Dermis microvascular lymphatic vessel endothelial cell (primary cell): ENCODE results near the gene TRDN. TPM values are rescaled to one million over a fixed set of nuclear protein-coding genes. Genes with fewer than 3 reads are reported as not detected.
"Not testable (repeated sequence)": the region's sequence is repeated elsewhere in the genome, so short reads cannot be mapped to it uniquely, and the experiment has no call there.

ENCODE experiments used
- DNase-seq, 2 donors: peaks; one replicate each; pipeline versions ENCODE4 v3.0.0 to v3.0.0-alpha.2; 2010; ENCODE audit warnings: low read depth in 2 of 2
- total RNA-seq: library from RNA; depleted of rRNA; stranded (reverse); fragments of >200 nt; gene quantifications from 2 replicates; pipeline ENCODE4 v1.2.1, GENCODE V29; 2014

The TRDN gene
- total RNA-seq, 1 donor from 2014 or later: not detected

DNA sequence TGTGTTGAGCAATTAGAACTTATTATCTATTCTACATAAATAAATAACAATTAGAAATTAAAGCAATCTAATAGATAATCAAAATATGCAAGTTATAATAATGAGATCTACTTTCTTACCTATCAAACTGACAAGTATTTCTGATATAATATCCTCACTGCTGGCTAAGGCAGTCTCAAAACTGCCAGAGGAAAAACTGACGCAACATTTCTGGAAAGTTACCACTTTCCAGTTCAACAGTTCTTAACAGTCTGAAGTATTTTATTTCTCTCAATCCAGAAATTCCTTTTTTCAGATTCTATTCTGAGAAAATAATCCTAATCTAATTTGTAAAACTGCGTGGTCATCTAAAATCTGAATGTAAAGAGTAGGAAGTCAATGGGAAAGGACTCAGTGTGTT is 121.0 kb downstream of the TRDN start:
- no peak for DNase-seq

DNA sequence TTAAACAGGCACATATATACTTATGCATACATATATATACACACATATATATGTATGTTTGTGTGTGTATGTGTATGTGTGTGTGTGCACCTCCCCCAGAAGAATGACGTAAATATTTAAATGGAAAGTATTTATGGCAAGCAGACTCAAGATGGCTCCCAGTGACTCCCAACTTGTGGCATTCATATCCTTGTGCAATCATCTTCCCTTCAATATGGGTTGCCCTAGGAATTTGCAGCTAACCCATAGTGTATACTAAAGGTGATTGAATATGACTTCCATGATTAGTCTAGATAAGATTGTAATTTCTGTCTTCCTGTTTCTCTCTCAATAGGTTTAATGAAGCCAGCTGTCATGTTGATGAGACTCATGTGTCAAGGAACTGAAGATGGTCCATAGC is 127.6 kb downstream of the TRDN start:
- no peak for DNase-seq

DNA sequence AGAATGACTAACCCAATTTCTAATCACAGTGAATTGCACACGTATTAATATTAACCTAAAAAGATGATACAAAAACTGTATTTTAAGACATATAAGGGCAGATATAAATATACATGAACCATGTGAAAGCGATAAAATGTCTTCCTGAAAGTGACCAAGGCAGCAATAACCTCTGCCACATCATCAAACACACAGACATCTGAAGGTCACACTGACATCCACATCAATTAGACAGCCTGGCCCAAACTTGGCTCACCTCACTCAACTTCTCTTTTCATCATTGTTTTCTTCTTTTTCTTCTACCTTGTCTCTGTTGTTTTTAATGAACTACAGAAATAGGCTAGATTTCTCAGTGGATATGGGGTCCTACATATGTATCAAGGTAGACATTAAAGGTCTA is 128.5 kb downstream of the TRDN start:
- no peak for DNase-seq

DNA sequence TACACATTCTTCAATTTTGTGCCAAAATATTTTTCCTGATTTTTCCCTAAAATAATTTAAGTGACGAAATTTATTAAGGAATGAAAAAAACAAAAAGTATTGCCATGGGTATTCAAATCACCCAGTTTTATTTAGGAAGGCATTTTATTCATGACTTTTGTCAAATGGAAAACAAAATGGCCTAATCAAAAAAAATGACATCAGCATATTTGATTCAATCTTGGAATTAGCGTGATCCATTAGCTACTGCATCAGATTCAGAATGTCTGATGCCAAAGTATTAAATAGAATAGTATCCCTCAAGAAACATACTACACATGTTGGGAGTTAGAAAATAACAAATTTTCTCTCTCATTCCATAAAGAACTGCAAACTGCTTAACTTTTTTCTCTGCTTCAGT is 129.2 kb downstream of the TRDN start:
- DNase-seq: no peak

DNA sequence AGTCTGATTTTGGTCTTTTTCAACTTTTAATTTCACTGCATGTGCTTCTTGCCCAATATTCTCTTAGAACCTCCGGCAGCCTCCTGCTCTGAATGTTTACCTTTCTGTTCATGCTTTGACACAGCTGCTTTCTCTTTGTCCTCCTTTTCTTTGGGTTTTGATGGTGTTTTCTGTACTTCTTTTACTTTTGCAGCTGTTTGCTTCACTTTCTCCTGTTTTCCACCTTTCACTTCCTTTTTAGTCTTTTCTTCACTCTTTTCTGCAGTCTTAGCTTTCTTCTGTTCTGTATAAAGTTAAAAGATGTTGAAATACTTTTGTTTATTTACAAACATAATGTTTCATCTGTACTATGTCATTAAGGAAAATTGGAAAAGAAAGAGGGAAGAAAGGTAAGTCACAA is 133.1 kb downstream of the TRDN start:
- DNase-seq: no peak

DNA sequence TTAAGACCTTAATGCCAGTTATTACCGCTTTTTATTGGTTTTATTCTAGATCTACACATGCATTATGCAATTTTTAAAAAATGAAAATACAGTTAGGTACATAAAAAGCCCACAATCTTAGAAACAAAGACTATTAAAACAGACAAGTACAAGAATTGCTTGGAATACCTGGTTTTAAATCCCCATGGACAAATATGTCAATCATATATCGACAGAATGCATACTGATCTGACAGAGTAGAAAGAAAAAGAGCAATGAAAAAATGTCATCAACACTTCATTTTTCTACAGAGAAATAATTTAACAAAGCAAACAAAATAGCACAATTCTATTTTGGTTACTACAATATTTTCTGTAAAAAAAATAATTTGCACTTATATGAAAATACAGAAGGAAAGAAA is 139.7 kb downstream of the TRDN start:
- DNase-seq: no peak

DNA sequence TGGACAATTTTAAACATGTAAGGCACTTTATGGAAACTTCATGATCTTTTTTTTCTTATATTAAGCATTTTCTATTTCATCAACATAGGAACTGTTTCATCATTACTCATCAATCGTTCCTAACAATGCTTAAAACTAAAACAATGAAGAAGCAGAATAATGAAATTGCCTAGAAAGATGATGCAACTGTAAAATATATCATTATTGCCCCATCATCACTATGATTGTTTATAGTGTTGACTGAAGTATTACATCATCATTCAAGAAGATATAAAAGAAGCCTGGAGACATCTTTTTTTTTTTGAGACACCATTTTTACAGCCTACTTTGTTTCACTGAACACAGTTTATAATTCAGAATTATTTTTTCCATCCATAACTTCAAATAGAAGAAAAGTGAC is 147.2 kb downstream of the TRDN start:
- DNase-seq: no peak

DNA sequence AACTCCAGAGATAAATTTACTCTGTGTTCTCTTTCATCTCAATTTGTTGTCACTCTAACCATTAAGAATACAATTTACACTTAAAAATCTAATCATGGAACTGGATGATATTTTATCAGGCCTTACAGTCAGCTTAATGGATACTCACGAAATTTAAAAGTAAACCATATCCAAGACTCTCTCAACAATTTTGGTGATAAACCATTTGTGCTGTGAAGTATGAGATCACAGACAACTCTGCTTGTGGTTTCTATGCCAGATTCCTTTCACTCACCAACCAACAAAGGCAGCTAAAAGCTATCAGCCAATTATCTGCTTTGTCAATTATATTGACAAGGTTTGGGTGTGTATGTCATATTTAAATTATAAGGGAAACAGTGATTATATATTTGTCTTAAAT is 155.8 kb downstream of the TRDN start:
- DNase-seq: no peak

DNA sequence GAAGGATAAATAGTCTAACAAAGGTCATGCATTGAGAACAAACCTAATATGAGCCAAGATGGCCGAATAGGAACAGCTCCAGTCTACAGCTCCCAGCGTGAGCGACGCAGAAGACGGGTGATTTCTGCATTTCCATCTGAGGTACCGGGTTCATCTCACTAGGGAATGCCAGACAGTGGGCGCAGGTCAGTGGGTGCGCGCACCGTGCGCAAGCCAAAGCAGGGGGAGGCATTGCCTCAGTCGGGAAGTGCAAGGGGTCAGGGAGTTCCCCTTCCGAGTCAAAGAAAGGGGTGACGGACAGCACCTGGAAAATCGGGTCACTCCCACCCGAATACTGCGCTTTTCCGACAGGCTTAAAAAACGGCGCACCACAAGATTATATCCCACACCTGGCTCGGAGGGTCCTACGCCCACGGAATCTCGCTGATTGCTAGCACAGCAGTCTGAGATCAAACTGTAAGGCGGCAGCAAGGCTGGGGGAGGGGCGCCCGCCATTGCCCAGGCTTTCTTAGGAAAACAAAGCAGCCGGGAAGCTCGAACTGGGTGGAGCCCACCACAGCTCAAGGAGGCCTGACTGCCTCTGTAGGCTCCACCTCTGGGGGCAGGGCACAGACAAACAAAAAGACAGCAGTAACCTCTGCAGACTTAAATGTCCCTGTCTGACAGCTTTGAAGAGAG is 164.6 kb downstream of the TRDN start:
- not testable (repeated sequence) for DNase-seq

DNA sequence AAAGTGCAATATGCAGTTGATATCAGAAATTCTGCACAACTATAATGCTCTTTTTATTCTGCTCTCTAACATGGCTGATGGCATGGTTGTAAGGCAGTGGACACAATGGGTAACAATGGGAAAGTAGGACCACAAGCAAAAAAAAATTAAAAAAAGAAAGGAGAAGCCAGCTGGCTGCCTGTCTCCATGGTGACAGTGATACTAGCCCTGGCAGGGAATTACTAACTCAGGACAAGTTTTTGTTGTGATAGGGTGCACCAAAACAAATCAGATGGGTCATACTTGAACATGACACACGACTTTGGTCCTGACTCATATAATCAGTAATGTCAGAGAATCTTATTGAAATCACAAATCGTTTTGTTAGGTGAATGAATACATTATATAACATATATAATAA is 169.4 kb downstream of the TRDN start:
- DNase-seq: no peak

DNA sequence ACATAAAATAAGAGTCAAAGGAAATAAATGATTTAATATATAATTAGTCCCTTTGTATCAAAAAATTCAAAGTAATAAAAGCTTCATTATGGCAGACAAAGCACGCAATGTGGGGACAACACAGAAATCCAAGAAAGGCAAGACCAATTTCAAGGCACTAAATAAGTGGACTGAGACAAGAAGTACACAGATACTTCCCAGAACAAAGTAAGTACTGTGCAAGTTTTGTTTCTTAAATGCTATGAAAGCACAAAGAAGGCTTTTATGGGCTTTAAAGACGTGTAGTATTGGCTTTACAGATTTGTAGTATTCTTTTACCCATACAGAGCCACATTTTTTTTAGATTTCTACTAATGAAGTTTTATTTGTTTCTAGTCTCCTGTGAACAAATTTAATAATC is 174.6 kb downstream of the TRDN start:
- no peak for DNase-seq

DNA sequence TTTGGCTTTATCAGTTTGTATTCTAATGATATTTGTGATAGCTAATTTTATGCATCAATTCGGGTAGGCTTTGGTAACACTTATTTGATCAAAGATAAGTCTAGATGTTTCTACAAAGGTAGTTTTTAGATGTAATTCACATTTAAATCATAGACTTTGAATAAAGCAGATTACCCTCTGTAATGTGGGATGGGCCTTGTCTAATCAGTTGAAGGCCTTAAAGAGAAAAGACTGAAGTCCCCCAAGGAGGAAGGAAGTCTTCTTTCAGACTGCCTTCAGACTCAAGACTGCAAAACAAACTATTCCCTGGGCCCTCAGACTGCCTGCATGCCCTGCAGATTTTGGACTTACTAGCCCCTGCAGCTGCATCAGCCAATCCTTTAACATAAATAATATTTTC is 178.5 kb downstream of the TRDN start:
- no peak for DNase-seq

DNA sequence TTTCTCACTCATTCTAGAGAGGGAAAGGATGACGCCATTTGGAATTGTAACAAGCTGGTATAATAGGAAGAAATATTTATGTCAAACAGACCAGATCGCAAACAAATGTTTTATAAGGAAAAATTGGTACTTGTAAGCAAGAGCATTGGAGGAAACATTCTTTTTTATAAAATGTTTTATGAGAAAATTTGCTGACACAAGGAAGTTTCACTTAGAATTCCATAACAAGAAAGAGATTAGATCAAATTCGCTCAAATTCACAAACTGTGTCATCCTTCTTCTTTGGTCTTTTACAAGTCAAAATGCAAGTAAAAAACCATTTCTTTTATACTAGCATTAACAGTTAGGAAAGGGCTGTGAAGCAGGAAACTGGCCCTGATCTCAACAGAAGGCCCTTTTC is 179.9 kb downstream of the TRDN start:
- no peak for DNase-seq

DNA sequence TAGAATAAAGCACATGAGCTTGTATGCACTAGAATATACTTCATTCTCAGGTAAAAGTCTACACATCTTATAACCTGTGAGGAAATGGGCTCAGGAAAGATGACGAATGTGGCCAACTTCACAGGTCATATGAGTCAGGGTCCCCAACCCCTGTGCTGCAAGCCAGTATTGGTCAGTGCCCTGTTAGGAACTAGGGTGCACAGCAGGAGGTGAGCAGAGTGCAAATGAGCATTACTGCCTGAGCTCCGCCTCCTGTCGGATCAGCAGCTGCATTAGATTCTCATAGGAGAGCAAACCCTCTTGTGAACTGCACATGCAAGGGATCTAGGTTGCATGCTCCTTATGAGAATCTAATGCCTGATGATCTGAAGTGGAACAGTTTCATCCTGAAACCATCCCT is 182.3 kb downstream of the TRDN start:
- no peak for DNase-seq

DNA sequence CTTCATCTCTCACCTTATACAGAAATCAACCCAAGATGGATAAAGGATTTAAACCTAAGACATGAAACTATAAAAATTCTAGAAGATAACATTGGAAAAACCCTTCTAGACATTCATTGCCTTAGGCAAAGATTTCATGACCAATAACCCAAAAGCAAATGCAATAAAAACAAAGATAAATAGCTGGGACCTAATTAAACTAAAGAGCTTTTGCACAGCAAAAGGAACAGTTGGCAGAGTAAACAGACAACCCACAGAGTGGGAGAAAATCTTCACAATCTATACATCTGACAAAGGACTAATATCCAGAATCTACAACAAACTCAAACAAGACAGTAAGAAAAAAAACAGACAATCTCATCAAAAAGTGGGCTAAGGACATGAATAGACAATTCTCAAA is 183.7 kb downstream of the TRDN start:
- not testable (repeated sequence) for DNase-seq

DNA sequence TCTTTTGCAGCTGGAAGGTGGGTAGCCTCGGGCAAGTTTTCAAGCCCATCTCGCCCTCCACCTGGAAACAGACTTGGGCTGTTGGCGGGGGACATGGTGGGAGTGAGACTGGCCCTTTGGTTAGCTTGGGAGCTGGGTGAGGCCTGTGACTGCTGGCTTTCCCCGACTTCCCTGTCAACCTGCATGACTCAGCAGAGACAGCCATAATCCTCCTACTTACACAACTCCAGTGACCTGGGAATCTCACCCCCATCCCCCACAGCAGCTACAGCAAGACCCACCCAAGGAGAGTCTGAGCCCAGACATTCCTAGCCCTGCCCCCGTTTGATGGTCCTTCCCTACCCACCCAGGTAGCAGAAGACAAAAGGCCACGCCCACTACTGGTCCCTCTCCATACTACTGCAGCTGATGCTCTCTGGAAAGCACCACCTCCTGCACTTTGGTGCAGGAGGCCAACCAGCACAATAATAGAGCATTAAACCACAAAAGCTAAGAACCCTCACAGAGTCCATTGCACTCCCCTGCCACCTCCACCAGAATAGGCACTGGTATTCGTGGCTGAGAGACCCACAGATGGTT is 188.4 kb downstream of the TRDN start:
- DNase-seq: no peak

DNA sequence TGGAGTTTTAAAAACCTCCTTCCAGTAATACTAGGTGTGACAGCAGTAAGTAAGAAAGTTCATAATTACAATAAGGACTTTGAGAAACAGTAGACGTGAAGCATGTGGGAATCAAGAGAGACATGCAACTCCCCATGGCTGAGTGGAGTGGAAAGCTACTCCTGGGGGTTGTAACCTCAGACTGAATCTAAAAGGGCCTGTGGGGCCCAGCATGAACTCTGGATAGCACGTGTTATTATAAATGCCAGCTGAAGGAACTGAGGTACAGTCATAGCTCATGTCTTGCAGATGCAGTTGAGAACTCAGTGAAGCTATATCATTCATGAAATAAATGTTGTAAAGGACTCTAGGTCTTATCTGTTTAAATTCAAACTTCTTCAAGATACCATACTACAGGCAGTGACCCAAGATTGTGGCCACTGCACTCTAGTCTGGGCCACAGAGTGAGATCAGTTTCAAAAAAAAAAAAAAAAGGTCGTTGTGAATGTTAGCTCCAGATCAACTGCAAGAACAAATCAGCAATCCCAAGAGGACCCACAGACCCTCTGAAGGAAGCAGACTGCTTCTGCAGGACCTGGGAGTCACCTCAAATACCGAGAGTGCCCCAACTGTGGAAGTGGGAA is 189.3 kb downstream of the TRDN start:
- DNase-seq: no peak

DNA sequence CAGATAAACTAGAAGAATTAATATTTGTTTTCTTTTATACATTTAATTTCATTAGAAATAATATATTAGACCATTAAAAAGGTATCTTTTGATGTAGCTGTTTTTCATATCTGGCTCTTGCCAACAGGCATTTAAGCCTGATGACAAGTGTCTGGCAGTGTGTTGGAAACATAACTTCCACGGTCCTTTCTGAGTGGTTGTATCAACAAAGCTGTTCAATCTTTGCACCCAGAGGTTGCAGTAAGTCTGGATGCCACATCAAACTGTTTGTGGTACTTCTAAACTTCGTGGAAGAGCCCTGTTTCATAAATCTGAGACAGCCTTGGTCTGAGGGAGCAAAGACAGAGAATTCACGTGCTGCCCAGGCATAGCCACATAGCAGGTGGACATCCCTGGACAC is 197.4 kb downstream of the TRDN start:
- no peak for DNase-seq

DNA sequence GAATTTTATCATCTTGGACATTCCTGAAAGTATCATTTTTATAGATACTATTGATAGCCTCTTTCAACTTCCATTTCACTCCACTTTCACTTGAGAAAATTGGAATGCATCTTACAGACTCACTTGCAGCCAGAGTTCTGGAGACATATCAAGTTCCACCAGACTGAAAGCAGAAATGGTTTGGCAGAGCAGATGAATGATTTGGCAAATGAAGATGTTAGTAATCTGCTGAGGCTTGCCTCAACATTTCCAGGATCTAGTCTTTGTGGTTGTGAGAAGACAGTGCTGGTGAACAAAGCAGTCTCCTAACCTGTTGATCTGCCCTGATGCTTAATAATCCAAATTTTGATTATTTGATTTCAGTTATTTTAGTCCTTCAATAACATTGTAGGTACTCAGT is 202.6 kb downstream of the TRDN start:
- no peak for DNase-seq

DNA sequence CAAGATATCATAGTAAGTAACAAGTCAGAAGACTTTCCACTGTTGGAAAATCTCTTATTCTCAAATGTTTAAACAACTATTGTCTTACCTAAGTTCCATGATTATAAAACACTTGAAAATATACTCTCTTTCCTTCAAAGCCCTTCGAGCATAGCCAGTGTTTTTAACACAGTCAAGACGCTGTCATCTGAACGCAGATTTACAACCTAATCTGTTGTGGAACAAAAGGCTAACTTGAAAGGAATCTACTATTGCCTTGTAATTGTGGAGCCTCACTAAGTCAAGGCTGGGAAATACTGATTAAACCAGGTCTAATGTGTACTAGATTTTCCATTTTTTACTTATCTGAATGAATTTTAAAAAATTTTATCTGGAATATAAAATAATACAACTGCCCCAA is 205.8 kb downstream of the TRDN start:
- no peak for DNase-seq

DNA sequence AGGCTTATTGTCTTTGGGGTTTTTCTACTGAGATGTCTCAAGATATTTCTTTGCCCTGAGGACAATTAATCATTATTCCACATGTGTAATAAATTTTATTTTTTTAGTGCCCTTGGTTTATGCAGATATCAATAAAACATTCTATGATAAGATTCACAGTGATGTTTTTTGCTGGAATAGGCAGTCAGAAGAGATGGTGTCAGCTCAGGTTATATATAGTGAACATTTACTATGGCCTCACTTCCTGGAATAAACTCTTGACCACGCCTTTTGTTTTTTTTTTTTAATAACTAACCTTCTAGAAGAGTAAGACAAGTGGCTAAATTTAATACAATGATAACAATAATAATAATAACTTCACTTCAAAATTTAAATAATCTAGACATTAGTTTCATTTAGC is 209.7 kb downstream of the TRDN start:
- DNase-seq: no peak

DNA sequence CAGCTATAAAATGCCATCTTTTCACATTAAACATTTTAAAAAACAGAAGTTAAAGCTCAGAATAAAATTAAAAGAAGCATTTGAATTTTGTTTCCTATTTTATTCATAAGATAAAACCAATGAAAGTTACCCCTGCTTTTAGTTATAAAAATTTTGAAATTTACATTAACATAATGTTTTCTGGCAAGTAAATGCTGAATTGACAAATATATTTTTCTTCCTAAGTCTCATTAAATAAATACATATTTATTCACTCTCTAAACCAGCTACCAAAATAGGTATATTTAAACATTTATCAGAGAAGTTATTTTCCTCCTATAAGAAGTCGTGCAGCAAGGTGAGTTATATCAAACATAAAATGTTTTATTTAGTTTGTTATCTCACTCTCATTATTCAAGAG is 213.6 kb downstream of the TRDN start:
- DNase-seq: no peak

DNA sequence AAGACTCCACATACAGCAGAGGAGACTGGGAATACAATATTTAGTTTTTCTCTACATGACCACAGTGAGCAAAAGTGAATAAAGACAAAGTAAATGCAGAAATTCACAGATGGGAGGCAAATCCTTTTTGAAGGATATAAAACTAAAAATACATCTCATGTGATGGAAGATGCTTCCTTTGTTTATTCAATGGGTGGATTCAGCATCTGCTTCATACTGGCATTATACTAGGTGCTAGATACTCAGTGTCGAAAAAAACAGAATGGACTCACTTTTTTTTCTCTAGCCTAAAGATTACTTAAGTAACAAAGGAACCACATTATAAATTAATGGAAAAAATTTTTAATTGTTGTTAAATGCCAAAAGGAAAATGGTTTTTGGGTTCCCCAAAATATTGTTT is 216.2 kb downstream of the TRDN start:
- DNase-seq: no peak
